Endothelial cell of umbilical vein (primary cell): Measurements from ENCODE around the gene DGKG. TPM values are rescaled to one million over a fixed set of nuclear protein-coding genes. Genes with fewer than 3 reads are reported as not detected.

Experiments
- BruUV-seq: library from RNA; stranded (reverse); fragments of 400-500 nt; replicated peaks from 2 replicates; lab custom pipeline; 2021; lab: Mats Ljungman, UMichigan
- CTCF ChIA-PET: fragments of 300-600, 350-600 bp; sonication (Branson Sonifier 250); formaldehyde crosslinking; loops from one replicate; lab custom pipeline; 2021; ENCODE audit warnings: antibody characterized with exemption, inconsistent platforms; lab: Charles Lee
- POLR2A ChIA-PET: fragments of 300-600, 350-600 bp; sonication (Branson Sonifier 250); formaldehyde crosslinking; loops from one replicate; lab custom pipeline; 2021; ENCODE audit warnings: antibody characterized with exemption, inconsistent platforms; lab: Charles Lee
- DNase-seq: peaks from one replicate; pipeline ENCODE4 v3.0.0-alpha.2; 2011; ENCODE audit warnings: low read depth, low spot score
- FAIRE-seq: peaks from 2 replicates; lab custom pipeline; 2011; peaks lifted over from hg19 to GRCh38; lab: Jason Lieb, UNC
- H2AFZ ChIP-seq: 2 replicates; pipeline ENCODE4 v1.6.0; 2012; ENCODE audit warnings: low read depth, low read length, control low read depth, inconsistent platforms
- H3K27ac ChIP-seq: 2 replicates; pipeline ENCODE4 v1.5.1; 2011; ENCODE audit warnings: low read depth, mild to moderate bottlenecking, control low read depth, low read length, moderate library complexity; ENCODE audit not compliant: insufficient read depth
- H3K27me3 ChIP-seq, 2 experiments: 2 replicates each; pipeline versions ENCODE4 v1.6.0 to v1.6.1; 2011; ENCODE audit warnings: low read length in 2 of 2, mixed read lengths in 1 of 2; ENCODE audit not compliant: control insufficient read depth in 2 of 2, insufficient read depth in 2 of 2
- H3K36me3 ChIP-seq, 2 experiments: 2 replicates in 1 of 2; 3 replicates in 1 of 2; pipeline ENCODE4 v1.5.1; 2011; ENCODE audit warnings: low read length in 2 of 2, mild to moderate bottlenecking in 1 of 2, moderate library complexity in 1 of 2; ENCODE audit not compliant: control insufficient read depth in 2 of 2, insufficient read depth in 2 of 2; ENCODE audit errors: extremely low read depth in 1 of 2
- H3K4me1 ChIP-seq: 3 replicates; pipeline ENCODE4 v1.5.1; 2011; ENCODE audit warnings: mild to moderate bottlenecking, low read length; ENCODE audit not compliant: control insufficient read depth, insufficient read depth; ENCODE audit errors: extremely low read depth
- H3K4me2 ChIP-seq: 2 replicates; pipeline ENCODE4 v1.6.1; 2011; ENCODE audit warnings: low read length, control low read depth, mixed read lengths; ENCODE audit not compliant: insufficient read depth
- H3K4me3 ChIP-seq, 3 experiments: fragments of 200-600 bp in 1 of 3; sonication (generic), shearing (Covaris generic) in 1 of 3; replicated peaks in 1 of 3; 2 replicates each; pipeline ENCODE4 v1.5.1; 2011 to 2016; ENCODE audit warnings: control low read depth in 3 of 3, low read length in 3 of 3, mild to moderate bottlenecking in 2 of 3, inconsistent platforms in 1 of 3, low read depth in 1 of 3, moderate library complexity in 1 of 3; ENCODE audit not compliant: insufficient read depth in 1 of 3
- H3K79me2 ChIP-seq: 2 replicates; pipeline ENCODE4 v1.6.0; 2012; ENCODE audit warnings: low read length, inconsistent platforms; ENCODE audit not compliant: control insufficient read depth, insufficient read depth
- H3K9ac ChIP-seq: replicated peaks from 2 replicates; pipeline ENCODE3; 2011; ENCODE audit warnings: low read length, control low read depth; ENCODE audit not compliant: insufficient read depth; ENCODE audit errors: extremely low read depth
- H3K9me1 ChIP-seq: replicated peaks from 3 replicates; pipeline ENCODE4 v1.6.0; 2011; ENCODE audit warnings: mild to moderate bottlenecking, low read length; ENCODE audit not compliant: control insufficient read depth, insufficient read depth; ENCODE audit errors: extremely low read depth
- H3K9me3 ChIP-seq: replicated peaks from 2 replicates; pipeline ENCODE4 v1.5.1; 2012; ENCODE audit warnings: low read length, inconsistent platforms; ENCODE audit not compliant: control insufficient read depth, insufficient read depth
- H4K20me1 ChIP-seq: replicated peaks from 2 replicates; pipeline ENCODE3; 2011; ENCODE audit warnings: mild to moderate bottlenecking, low read length; ENCODE audit not compliant: control insufficient read depth, insufficient read depth; ENCODE audit errors: extremely low read depth
- CTCF ChIP-seq, 2 donors: IDR thresholded peaks; 1 replicate in 1 of 2; 2 replicates in 1 of 2; pipeline ENCODE4 v1.5.1; 2011; ENCODE audit warnings: low read length in 2 of 2, mild to moderate bottlenecking in 2 of 2, moderate library complexity in 2 of 2, control low read depth in 1 of 2, inconsistent platforms in 1 of 2, low read depth in 1 of 2; ENCODE audit not compliant: insufficient read depth in 1 of 2; ENCODE audit errors: extremely low read depth in 1 of 2
- EZH2 ChIP-seq: IDR thresholded peaks from 2 replicates; pipeline ENCODE4 v1.6.1; 2012; ENCODE audit warnings: borderline replicate concordance, low read depth, mild to moderate bottlenecking, moderate library complexity, low read length, inconsistent platforms; ENCODE audit not compliant: severe bottlenecking
- FOS ChIP-seq: IDR thresholded peaks from 2 replicates; pipeline ENCODE4 v1.6.1; 2011; ENCODE audit warnings: mild to moderate bottlenecking, low read length, moderate library complexity, borderline replicate concordance; ENCODE audit not compliant: insufficient read depth
- GATA2 ChIP-seq: IDR thresholded peaks from 2 replicates; pipeline ENCODE4 v1.7.0; 2011; ENCODE audit warnings: low read depth, mild to moderate bottlenecking, moderate library complexity, mixed read lengths, low read length; ENCODE audit not compliant: insufficient read length, insufficient read depth
- JUN ChIP-seq: IDR thresholded peaks from 2 replicates; pipeline ENCODE4 v1.6.1; 2011; ENCODE audit warnings: borderline replicate concordance, low read depth; ENCODE audit not compliant: insufficient read length, insufficient read depth
- MAX ChIP-seq: IDR thresholded peaks from 2 replicates; pipeline ENCODE4 v1.6.1; 2011; ENCODE audit not compliant: insufficient read depth, insufficient read length
- MYC ChIP-seq: IDR thresholded peaks from one replicate; pipeline ENCODE4 v1.6.1; 2011; ENCODE audit warnings: mild to moderate bottlenecking, low read depth, low read length
- POLR2A ChIP-seq: IDR thresholded peaks from 2 replicates; pipeline ENCODE4 v1.6.1; 2012; ENCODE audit warnings: low read depth, mild to moderate bottlenecking, control low read depth, low read length
- POLR2AphosphoS5 ChIP-seq: IDR thresholded peaks from 2 replicates; pipeline ENCODE4 v1.6.1; 2012; ENCODE audit warnings: low read depth, mild to moderate bottlenecking, control low read depth, low read length, moderate library complexity; ENCODE audit not compliant: insufficient read depth
- dilution Hi-C: fragments of 300-500 bp; cut with MboI; formaldehyde crosslinking; loops from one replicate; pipeline ENCODE4 v1.15.0; 2019; ENCODE audit warnings: low sequenced_read_pairs; ENCODE audit not compliant: extremely low pct_ligation_motif_present
- intact Hi-C: fragments of 100-400 bp; cut with micrococcal nuclease; formaldehyde crosslinking; loops from one replicate; pipeline ENCODE4 v1.10.0; 2022
- polyA plus RNA-seq, 4 experiments: library from polyadenylated mRNA; depleted of rRNA in 3 of 4; stranded (reverse) in 3 of 4; unstranded in 1 of 4; fragments of >200 nt; gene quantifications; 2 replicates each; pipeline versions ENCODE4 v1.2.1 to v1.2.3, GENCODE V29; 2011 to 2012; ENCODE audit warnings: missing spikeins in 1 of 4
- total RNA-seq: library from RNA; stranded (reverse); gene quantifications from 2 replicates; pipeline ENCODE4 v1.2.3, GENCODE V29; 2021

Gene DGKG
- total and polyA plus RNA-seq, 2 donors (not counting 3 experiments of a cell fraction or from before 2014, with no cell fraction given) = not detected

GRCh38 chr3:186221760-186222378, 140.2 kb downstream of the DGKG start:
- no peak overlapping the region for H3K9ac ChIP-seq
- H2AFZ ChIP-seq = no peak overlapping the region
- H3K36me3 ChIP-seq = no peaks in the 10 kb centered on the region
- no peak for DNase-seq
- no peaks in the 10 kb centered on the region for H3K9me3 ChIP-seq
- no peaks in the 10 kb centered on the region for H3K4me1 ChIP-seq
- no peak overlapping the region for H3K27ac ChIP-seq
- ChIA-PET CTCF (interaction anchor here (1.2 kb wide), 1 partner anchor 278 kb away, joined by 3 read pairs; no protein-coding TSS in a partner anchor), POLR2A (no interaction called here)
- TF ChIP-seq CTCF (IDR thresholded peaks at IDR 0.05; ENCODE audit: extremely low read depth in 1 of 2, insufficient read depth in 1 of 2, low read depth in 1 of 2, low read length in 2 of 2) = no peak
- intact Hi-C loops = no loop called here
- H4K20me1 ChIP-seq = no peaks in the 10 kb centered on the region
- no peaks in the 10 kb centered on the region for H3K79me2 ChIP-seq
- no TSS peak for BruUV-seq
- FAIRE-seq = no peak
- H3K9me1 ChIP-seq = no peaks in the 10 kb centered on the region
- H3K27me3 ChIP-seq = peaks cover 2 to 5% of the 10 kb centered on the region in 2 experiments
- dilution Hi-C loops = no loop called here
- H3K4me3 ChIP-seq = no peak overlapping the region
- H3K4me2 ChIP-seq = no peak overlapping the region

DNA sequence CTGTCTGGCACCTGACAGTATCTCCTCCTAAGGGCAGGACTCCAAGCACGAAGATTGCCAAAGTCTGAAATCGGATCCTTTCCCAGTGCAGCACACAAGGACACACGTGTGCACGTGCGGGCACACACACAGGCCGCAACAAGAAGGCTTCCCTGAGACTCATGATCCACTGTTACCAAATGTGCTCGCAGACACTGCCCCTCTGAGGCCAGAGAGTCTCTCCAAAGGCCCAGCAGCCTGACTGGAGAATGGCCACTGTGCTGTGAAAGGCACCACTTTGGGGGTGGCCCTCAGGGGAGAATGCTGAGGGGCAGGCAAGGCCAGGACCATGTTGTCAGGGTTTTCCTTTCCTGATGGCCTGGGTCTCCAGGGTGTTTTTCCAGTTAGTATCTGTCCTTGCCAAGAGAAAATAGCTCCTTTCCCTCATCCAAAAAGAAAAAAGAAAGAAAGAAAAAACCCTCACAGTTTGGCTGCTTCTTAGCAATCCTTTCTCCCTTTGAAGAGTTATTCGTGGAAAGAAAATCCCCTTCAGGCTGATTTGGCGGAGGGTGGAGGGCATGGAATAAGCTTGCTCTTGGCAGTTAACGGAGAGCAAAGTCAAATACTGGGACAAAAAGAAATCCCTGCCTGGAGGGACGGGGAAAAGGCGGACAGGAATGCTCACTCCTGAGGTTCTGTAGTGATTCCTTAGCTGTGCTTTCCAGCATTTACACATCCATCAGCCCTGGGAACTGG, 141.0 kb downstream of the DGKG start:
- Histone ChIP-seq H3K9me1 (no peaks in the 10 kb centered on the region), H4K20me1 (no peaks in the 10 kb centered on the region), H2AFZ (no peak overlapping the region), H3K4me3 (no peak overlapping the region), H3K9me3 (no peaks in the 10 kb centered on the region), H3K36me3 (no peaks in the 10 kb centered on the region), H3K27ac (no peak overlapping the region), H3K4me2 (no peak overlapping the region), H3K4me1 (no peaks in the 10 kb centered on the region), H3K9ac (no peak overlapping the region), H3K79me2 (no peaks in the 10 kb centered on the region), H3K27me3 (peaks cover 2 to 5% of the 10 kb centered on the region in 2 experiments)
- BruUV-seq = no TSS peak
- DNase-seq = no peak
- CTCF ChIA-PET = interaction anchor here (1.2 kb wide), 1 partner anchor 278 kb away, joined by 3 read pairs; no protein-coding TSS in a partner anchor
- intact Hi-C loops = no loop called here
- FAIRE-seq = no peak
- dilution Hi-C loops = no loop called here
- POLR2A ChIA-PET = no interaction called here
- TF ChIP-seq MYC (no peak), EZH2 (no peak), POLR2A (no peak), CTCF (IDR thresholded peaks at IDR 0.05; ENCODE audit: extremely low read depth in 1 of 2, insufficient read depth in 1 of 2, low read depth in 1 of 2, low read length in 2 of 2) (no peak), FOS (no peak), JUN (no peak), MAX (no peak), POLR2AphosphoS5 (no peak), GATA2 (no peak)
